Measurements from ENCODE around the gene SPOCK2. TPM values are rescaled to one million over a fixed set of nuclear protein-coding genes. Genes with fewer than 3 reads are reported as not detected.

Gene SPOCK2
- polyA plus RNA-seq, 1 of the 3 experiments (the other 2 are of a cell fraction): 0.18 TPM

DNA sequence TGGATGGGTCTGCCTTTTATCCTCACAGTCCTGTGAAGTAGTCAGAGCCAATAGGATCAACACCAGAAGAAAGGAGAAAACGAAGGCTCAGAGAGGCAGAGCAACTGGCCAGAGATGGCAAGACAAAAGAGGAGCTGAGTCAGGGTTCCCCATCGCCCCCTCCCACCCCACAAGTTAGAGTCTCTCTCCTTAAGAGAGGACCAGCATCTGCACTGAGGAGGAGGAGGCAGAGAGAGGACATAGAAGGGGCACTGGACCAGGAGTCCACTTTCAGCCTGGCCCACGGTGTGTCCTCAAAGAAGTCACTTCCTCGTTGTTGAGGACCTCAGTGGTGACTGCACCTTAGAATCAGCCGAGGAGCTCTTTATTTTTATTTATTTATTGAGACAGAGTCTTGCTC is 11.6 kb downstream of the SPOCK2 start (continued):
- TF ChIP-seq, protein P1, sequence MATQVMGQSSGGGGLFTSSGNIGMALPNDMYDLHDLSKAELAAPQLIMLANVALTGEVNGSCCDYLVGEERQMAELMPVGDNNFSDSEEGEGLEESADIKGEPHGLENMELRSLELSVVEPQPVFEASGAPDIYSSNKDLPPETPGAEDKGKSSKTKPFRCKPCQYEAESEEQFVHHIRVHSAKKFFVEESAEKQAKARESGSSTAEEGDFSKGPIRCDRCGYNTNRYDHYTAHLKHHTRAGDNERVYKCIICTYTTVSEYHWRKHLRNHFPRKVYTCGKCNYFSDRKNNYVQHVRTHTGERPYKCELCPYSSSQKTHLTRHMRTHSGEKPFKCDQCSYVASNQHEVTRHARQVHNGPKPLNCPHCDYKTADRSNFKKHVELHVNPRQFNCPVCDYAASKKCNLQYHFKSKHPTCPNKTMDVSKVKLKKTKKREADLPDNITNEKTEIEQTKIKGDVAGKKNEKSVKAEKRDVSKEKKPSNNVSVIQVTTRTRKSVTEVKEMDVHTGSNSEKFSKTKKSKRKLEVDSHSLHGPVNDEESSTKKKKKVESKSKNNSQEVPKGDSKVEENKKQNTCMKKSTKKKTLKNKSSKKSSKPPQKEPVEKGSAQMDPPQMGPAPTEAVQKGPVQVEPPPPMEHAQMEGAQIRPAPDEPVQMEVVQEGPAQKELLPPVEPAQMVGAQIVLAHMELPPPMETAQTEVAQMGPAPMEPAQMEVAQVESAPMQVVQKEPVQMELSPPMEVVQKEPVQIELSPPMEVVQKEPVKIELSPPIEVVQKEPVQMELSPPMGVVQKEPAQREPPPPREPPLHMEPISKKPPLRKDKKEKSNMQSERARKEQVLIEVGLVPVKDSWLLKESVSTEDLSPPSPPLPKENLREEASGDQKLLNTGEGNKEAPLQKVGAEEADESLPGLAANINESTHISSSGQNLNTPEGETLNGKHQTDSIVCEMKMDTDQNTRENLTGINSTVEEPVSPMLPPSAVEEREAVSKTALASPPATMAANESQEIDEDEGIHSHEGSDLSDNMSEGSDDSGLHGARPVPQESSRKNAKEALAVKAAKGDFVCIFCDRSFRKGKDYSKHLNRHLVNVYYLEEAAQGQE (IDR thresholded peaks at IDR 0.05; ENCODE audit: low read depth, low read length): no peak
- TF ChIP-seq NRF1 (IDR thresholded peaks at IDR 0.05; ENCODE audit: low read depth, low read length) (no peak), FOXJ3 (CRISPR knock-in tag; IDR thresholded peaks at IDR 0.05) (no peak), GABPA (IDR thresholded peaks at IDR 0.05; ENCODE audit: low read depth) (no peak), GATA2 (CRISPR knock-in tag; IDR thresholded peaks at IDR 0.05) (no peak)

DNA sequence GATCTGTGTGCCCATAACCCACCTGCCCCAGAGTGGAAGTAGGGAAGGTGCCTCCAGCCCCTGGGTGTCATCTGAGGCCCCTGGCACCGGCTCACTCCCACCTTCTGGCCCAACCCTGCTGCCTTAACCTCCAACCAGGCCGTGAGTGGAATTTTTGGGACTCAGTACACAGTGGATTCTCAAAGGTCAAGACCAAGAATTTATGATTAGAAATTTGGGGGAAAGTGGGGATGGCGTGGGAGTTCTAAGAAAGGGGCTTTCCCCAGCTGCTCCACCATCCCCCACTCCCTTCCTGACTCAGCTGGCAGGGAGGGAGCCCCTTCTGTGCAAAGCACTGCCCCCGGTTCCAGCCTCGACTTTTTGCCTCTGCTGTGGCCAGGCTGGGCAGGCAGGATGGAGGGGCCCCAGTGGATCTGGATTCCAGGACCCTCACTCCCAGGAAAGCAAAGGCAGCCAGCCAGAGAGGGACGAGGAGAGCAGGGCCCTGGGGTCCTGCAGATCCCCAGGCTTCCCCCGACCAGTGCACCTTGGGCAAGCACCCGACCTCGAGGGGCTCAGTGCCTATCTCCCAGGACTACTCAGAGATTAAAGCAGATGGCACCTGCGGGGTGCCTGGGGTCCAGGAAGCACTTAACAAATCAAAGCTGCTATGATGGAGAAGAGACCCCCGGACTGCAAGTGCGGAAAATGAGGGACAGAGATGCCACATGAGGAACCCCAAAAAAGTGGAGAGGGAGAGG is 12.8 kb downstream of the SPOCK2 start:
- Histone ChIP-seq H3K9me2 (no peaks in the 10 kb centered on the region), H3K4me1 (ENCODE audit: control insufficient read depth in 1 of 2, insufficient read depth in 2 of 2, low read depth in 1 of 2, low read length in 1 of 2) (peaks cover 0 to 29% of the 10 kb centered on the region in 2 experiments; a peak in 1 of 4 replicates), H3K4me3 (ENCODE audit: low read depth in 2 of 2, low read length in 1 of 2) (no peak overlapping the region), H3K4me2 (no peak overlapping the region), H3F3A (replicated peaks; ENCODE audit: insufficient read depth) (no peaks in the 10 kb centered on the region), H3K79me2 (ENCODE audit: insufficient read depth) (no peaks in the 10 kb centered on the region), H3K36me3 (replicated peaks in 1 of 2; ENCODE audit: control insufficient read depth in 1 of 2, insufficient read depth in 2 of 2, low read length in 1 of 2) (no peaks in the 10 kb centered on the region), H3K27me3 (ENCODE audit: insufficient read depth) (no peaks in the 10 kb centered on the region), H3K9me3 (no peaks in the 10 kb centered on the region), H4K20me1 (ENCODE audit: insufficient read depth) (no peaks in the 10 kb centered on the region), H3K9ac (no peak overlapping the region), H3K27ac (ENCODE audit: low read depth in 2 of 2, low read length in 1 of 2) (no peak overlapping the region), H2AFZ (ENCODE audit: low read depth) (no peak overlapping the region)
- POLR2A ChIA-PET: no interaction called here
- no peak for TF ChIP-seq NFIC (IDR thresholded peaks at IDR 0.05; ENCODE audit: borderline replicate concordance)
- no peak for TF ChIP-seq TCF12 (IDR thresholded peaks at IDR 0.05)
- TF ChIP-seq EP300 (IDR thresholded peaks at IDR 0.05; ENCODE audit: borderline replicate concordance in 1 of 2, low read depth in 1 of 2, low read length in 1 of 2): no peak
- TF ChIP-seq MEF2A (IDR thresholded peaks at IDR 0.05; ENCODE audit: borderline replicate concordance, low read depth): no peak
- TF ChIP-seq, protein P2, sequence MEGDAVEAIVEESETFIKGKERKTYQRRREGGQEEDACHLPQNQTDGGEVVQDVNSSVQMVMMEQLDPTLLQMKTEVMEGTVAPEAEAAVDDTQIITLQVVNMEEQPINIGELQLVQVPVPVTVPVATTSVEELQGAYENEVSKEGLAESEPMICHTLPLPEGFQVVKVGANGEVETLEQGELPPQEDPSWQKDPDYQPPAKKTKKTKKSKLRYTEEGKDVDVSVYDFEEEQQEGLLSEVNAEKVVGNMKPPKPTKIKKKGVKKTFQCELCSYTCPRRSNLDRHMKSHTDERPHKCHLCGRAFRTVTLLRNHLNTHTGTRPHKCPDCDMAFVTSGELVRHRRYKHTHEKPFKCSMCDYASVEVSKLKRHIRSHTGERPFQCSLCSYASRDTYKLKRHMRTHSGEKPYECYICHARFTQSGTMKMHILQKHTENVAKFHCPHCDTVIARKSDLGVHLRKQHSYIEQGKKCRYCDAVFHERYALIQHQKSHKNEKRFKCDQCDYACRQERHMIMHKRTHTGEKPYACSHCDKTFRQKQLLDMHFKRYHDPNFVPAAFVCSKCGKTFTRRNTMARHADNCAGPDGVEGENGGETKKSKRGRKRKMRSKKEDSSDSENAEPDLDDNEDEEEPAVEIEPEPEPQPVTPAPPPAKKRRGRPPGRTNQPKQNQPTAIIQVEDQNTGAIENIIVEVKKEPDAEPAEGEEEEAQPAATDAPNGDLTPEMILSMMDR (IDR thresholded peaks at IDR 0.05): no peak
- TF ChIP-seq NRF1 (IDR thresholded peaks at IDR 0.05; ENCODE audit: low read depth, low read length): no peak
- TF ChIP-seq, protein P3, sequence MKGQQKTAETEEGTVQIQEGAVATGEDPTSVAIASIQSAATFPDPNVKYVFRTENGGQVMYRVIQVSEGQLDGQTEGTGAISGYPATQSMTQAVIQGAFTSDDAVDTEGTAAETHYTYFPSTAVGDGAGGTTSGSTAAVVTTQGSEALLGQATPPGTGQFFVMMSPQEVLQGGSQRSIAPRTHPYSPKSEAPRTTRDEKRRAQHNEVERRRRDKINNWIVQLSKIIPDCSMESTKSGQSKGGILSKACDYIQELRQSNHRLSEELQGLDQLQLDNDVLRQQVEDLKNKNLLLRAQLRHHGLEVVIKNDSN (IDR thresholded peaks at IDR 0.05; ENCODE audit: borderline replicate concordance, low read depth): no peak
- TF ChIP-seq MXI1 (IDR thresholded peaks at IDR 0.05; ENCODE audit: low read depth, low read length): no peak
- no peak for TF ChIP-seq RFX5 (IDR thresholded peaks at IDR 0.05; ENCODE audit: low read length)
- no peak for TF ChIP-seq FOXJ3 (CRISPR knock-in tag; IDR thresholded peaks at IDR 0.05)
- no peak for TF ChIP-seq FOXM1 (IDR thresholded peaks at IDR 0.05; ENCODE audit: low read depth)
- no peak for TF ChIP-seq GABPA (IDR thresholded peaks at IDR 0.05; ENCODE audit: low read depth)
- TF ChIP-seq RAD21 (IDR thresholded peaks at IDR 0.05; ENCODE audit: low read length): no peak
- TF ChIP-seq, protein P4, sequence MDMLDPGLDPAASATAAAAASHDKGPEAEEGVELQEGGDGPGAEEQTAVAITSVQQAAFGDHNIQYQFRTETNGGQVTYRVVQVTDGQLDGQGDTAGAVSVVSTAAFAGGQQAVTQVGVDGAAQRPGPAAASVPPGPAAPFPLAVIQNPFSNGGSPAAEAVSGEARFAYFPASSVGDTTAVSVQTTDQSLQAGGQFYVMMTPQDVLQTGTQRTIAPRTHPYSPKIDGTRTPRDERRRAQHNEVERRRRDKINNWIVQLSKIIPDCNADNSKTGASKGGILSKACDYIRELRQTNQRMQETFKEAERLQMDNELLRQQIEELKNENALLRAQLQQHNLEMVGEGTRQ (IDR thresholded peaks at IDR 0.05; ENCODE audit: borderline replicate concordance, low read depth, low read length): no peak
- CTCF ChIA-PET: interaction anchor here (0.8 kb wide), 1 partner anchor 177 kb away, joined by 3 read pairs; no protein-coding TSS in a partner anchor
- DNase-seq: no peak
- WGBS (ENCODE audit: low lambda C conversion rate): 67% methylated on average over 7 of the region's 12 CpGs
